ENCODE results near the gene NAGA.
"Not testable (repeated sequence)": the region's sequence is repeated elsewhere in the genome, so short reads cannot be mapped to it uniquely, and the experiment has no call there.

DNA sequence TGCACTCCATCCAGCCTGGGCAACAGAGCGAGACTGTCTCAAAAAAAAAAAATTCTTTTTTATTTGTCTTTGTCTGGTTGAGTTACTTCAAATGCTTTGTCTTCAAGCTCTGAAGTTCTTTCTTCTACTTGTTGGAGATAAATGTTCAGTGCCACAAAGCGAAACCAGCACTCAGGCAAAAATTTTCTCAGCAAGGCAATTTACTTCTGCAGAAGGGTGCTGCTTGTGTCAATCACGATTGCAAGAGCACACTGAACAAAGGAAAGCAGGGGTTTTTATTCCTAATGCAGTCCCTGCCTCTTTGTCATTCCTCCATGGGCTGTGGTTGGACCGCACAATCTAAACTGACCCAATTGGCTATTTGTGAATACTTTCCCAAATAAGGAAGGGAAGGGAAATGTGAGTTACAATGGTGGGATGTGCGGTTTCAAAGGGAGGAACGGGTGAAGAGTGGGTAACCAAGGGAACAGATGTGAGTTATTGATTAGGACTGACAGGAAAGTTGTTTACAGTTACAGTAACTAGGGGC is 33.8 kb upstream of the NAGA start:
- TF ChIP-seq, protein P1, sequence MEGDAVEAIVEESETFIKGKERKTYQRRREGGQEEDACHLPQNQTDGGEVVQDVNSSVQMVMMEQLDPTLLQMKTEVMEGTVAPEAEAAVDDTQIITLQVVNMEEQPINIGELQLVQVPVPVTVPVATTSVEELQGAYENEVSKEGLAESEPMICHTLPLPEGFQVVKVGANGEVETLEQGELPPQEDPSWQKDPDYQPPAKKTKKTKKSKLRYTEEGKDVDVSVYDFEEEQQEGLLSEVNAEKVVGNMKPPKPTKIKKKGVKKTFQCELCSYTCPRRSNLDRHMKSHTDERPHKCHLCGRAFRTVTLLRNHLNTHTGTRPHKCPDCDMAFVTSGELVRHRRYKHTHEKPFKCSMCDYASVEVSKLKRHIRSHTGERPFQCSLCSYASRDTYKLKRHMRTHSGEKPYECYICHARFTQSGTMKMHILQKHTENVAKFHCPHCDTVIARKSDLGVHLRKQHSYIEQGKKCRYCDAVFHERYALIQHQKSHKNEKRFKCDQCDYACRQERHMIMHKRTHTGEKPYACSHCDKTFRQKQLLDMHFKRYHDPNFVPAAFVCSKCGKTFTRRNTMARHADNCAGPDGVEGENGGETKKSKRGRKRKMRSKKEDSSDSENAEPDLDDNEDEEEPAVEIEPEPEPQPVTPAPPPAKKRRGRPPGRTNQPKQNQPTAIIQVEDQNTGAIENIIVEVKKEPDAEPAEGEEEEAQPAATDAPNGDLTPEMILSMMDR (IDR thresholded peaks at IDR 0.05; ENCODE audit: poor library complexity), result not testable (repeated sequence)
- not testable (repeated sequence) for TF ChIP-seq EZH2phosphoT487 (IDR thresholded peaks at IDR 0.05; ENCODE audit: low read depth, severe bottlenecking, unreplicated experiment)
